Stimulated activated CD4-positive, alpha-beta T cell treated with anti-CD3 and anti-CD28 coated beads, Interleukin-1b, Interleukin-23, amount 100 ng/mL, for 1 hour (primary cell): ENCODE measurements around the gene DDIT3.

Experiments
- DNase-seq, 2 donors: peaks; one replicate each; pipeline ENCODE4 v3.0.0-alpha.2; 2020; ENCODE audit warnings: low read depth in 2 of 2

The DDIT3 gene

GRCh38 chr12:57547288-57548012, 27.1 kb upstream of the DDIT3 start:
- DNase-seq, result no peak

DNA sequence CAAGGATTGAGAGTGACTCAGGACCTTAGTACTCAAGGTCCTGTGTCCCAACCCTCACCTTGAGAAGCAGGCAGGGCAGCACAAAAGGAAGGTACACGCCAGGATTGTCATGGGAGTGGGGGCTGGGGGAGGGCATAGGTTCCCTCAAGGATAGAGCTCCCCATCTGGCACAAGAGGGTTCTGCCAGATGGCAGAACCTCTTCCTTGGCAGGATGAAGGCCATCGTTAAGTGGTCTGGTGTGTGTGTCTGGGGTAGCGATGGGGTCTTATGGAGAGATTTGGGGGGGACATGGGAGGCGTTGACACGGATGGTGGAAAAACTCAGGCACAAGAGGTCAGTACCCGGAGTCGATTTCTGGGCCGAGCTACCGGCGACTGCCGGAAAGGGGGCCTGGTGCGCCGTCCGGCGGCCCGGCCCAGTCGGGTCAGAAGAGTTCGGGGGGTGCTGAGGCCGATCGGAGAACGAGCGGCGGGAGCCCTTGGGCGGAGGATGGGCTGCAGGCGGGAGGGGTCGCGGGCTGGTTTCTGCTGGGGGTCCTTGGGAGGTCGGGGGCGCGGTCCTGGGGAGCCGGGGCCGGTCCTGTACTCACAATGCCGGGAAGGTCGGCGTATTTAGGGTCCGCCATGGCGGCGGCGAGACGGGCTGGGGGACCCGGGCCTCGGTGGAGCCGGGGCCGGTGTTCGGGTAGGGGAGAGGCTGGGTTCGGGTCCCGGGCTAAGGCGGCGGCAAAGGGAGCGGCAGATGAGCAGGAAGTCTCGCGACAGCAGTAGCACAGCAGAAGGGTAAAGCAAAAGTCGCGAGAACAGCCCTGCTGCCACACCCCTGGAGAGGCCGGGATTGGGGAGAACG, 26.3 kb upstream of the DDIT3 start, which contains the start of gene DCTN2:
TSS of gene DCTN2 (minus strand) at position 755 of the 850 bp plus-strand sequence. CDS start at position 626, 129 bp downstream.
- peak; percentile 81 for DNase-seq

DNA sequence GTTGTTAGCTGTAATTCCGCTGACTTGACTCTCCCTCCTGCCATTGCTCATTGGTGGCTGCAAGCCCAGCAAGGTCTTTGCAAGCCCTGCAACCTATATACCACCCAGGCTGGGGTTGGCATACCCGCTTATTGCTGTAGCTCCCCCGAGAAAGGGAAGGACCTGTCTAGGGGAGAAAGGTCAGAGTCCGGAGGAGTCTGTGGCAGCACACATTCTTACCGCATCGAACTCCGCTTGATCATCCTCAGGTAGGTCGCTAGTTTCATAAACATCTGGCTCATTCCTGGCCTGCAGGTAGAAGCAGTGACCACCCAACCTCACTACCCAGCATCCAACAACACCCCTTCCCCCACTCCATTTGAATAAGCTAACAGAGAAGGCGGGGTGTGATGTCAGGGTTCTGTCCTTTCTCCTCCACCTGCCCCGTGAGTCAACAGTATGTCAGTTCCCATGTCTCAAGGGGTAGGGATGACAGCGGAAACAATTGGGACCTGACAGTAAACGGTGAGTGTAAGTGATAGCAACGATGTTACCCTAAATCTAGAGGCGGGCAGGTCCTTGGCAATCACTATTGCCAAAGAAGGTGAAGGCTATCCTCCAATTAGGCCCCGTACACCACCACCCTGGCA, 25.6 kb upstream of the DDIT3 start:
- no peak for DNase-seq

DNA sequence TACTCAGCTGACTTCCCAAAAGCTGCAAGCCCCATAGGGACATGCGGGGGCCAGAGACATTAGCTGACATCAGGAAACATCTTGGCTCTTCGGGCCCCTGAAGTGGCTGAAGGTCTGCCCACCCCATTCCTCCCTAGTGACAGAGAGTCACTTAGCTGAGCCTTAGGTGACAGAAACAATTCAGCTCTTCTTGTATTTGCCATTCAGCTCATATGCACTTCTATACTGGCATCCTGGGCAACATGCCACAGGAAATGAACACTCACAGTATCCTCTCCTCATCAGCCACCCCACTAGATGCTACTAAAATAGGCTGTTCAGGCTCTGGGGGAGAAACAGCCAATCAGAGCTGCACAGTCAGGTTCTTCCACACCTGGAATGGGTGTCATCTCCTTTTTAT, 23.3 kb upstream of the DDIT3 start:
- DNase-seq, result no peak

DNA sequence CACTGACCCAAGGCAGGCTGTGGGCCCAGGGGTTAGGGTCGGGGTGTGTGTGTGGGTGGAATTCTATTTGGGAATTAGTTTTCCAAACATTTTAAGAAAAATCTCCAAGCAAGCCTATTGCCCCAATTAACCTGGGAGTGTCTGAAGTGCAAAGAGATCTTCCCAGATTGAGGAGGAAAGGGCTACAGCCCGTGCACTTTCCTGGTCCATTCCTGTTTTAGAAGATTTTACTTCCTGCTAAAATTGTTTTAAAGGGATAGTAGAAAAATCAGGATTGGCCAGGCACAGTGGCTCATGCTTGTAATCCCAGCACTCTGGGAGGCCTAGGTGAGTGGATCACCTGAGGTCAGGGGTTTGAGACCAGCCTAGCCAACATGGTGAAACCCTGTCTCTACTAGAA, 21.4 kb upstream of the DDIT3 start:
- no peak for DNase-seq

GRCh38 chr12:57541001-57541400, 20.7 kb upstream of the DDIT3 start:
- DNase-seq, result no peak

DNA sequence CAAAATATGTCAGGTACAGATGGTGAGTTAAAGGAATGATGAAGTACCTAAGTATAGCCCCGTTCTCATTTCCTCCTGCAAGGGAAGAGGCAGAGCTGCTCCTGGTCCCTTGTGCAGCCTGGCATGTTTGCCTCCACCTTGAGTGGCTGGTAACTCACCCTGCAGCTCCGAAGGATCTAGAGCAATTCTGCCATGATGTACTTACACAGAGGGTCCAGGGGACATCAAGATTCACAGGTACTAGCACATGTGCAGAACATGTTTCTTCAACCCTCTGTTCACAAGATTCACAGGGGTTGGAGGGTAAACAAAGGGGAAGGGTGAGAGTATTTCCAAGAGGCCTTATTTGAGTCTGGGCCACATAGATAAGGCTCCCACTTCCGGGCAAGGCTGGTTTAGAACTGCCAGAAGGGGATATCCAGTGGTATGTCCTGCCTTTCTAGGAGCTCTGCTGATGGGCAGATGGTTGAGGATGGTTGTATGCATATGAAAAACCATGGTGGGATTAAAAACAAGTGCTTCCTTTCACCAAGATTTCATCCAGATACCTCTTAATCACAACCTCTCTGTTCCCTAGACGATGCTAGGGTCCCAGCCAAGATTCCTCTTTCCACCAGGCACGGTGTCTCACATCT, 18.9 kb upstream of the DDIT3 start:
- DNase-seq, result no peak

- DNase-seq, result no peak
Measured at GRCh38 chr12:57536597-57536942, 16.3 kb upstream of the DDIT3 start.

DNA sequence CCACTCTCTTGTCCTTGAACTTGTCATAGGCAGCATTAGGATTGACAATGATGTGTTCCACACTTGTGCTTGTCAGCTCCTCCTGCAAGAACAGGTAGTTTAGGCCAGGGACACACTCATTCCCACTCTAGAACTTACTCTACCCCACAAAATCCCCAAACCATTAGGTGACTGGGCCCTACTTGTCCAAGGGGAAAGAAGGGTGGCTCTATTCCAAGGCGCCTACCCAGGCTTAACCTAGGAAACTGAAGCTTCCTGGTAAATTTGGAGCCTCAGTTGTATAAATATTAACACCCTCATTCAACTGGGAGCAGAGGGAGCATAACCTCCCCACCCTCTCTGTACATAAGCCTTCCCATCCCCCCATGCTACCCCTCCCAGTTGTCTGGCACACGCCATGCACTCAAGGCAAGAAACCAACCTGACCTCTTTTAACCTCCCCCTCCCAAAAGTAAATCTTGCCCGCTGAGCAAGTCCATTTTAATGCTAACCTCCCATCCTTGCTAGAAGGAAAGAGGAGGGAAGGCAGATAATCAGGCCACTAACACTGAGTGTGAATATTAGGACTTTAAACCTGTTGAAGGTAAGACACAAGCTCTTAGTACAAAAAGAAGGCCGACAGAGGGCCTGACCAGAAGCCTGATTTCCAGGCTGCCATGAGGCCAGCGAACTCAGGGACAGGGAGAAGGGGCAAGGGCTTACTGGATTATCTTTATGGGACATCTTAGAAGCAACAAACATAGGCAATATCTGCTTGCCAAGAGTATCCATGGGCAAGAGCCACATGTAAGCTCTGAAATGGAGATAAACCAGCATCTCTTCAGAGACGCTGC, 15.7 kb upstream of the DDIT3 start:
- DNase-seq, result no peak

DNA sequence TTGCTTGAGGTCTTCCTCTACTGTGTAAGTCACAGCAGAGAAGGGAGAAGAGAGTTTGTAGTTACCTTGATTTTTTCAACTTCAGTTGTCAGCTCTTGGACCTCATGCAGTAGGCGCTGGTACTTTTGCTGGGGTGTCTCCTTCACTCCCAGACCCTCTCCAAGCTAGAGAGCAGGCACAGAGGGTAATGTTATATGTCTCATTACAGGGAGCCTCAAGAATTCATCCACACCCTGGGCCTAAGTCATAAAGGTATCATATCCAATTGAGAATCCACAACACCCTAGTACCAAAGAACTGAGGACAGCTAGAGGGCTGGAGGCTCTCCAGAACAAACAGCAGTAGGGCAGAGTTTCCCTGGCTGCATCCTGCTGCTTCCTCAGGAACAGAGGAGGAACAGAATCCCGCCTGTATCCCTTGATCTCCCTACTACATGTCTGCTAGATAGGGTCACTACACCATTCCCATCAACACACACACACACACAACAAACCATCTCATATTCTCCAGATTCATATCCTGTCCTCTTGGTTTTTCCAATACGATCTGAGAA, 14.8 kb upstream of the DDIT3 start:
- no peak for DNase-seq

DNA sequence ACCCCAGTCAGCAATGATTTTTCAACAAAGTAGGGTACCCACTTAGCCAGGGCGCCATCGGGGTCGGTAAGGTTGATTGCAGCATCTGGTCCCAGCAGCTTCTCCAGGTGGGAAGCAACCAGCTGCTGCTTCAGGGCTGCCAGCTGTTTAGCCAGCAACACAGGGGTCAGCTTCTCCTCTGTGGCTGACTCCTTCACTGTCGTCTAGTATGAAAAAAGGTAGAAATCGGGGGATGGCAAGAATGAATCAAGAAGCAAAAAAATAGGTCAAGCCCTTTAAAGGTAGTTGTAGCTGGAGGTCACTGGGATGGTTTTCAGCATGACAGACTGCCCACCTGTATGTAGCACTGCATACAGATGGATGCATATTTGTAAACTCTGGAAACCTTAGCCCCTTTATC, 13.9 kb upstream of the DDIT3 start:
- no peak for DNase-seq

- no peak for DNase-seq
Measured at GRCh38 chr12:57533108-57533507, 12.8 kb upstream of the DDIT3 start.

GRCh38 chr12:57531836-57532235, 11.5 kb upstream of the DDIT3 start:
- DNase-seq, result no peak

DNA sequence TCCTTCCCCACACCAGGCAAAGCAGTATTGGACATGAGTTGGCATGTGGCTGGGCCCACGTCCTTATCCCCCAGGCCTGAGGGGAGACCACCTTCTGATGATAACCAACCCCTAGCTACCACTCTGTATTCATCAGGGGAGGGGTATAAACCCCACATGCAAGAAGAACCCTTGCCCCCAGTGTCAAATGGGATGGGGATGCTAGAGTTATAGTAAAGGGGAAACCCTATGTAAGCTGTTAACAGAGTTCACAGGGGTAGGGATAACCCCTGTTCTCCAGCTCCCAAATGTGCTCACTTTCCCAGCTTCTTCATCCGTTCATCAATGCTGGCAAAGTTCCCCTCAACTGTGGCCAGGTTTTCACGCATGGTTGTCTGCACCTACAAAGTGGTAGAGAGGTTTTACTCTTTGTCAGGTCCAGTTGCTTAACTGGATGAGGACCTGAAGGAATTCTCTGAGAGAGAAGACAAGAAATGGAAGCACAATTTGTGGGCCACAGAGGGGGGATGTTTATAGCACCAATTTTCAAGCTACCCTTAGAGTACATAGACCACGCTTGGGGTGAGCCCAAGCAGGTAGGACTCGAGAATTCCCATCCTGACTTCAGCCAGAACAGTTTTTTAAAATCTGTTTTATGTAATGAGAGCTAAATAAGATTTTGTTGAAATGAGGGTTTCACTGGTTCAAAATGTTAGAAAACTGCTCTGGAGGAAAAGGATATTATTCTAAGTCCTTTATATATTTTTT, 10.3 kb upstream of the DDIT3 start:
- DNase-seq, result no peak

DNA sequence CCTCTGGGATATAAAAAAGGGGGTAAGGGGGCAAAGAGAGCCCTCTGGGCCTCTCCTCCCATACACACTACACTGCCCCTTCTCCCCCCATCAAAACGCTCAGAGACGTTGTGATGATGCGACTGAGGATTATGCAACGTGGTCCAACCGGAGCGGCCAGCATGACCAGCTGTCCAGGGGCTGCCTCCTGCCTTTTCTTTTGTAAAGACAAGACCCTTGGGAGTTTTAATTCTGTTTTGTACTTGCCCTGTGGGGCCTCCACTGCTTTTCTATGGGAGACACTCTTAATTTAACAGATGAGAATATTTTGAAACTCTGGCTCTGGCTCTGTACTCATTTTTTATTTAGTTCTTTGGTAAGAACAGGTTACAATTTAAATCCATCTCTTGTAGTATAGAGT, 9.5 kb upstream of the DDIT3 start:
- DNase-seq, result no peak

DNA sequence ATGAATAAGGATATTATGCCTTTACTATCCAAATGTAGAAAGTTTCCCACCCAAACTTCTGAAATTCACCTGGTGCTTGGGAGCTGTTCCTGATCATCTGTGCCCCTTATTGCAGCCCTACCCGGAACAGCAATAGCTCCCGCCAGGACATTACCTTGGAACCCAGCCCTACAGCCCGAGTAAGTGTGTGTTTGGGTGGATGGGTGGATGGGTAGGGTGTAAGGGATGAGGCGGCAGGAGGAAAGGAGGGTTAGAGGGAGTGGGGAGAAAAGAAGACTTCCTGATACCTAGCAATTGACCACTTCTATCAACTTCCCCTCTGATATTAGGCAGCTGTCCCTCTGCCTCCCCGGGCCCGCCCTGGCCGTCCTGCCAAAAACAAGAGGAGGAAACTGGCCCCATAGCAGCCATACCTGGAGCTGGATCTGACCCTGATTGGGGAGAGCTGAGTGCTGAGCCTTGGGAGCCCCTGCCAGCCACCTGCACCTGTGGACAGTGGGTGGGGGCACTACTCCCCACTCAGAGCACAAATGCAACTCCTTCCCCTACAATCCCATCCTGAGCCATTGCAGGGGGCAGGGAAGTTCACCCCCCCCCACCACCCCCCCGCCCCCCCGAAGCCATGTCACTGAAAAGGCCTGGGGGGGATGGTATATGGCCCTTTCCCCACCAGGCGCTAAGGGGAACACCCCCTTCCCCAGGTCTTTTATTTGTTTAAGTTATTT, 8.7 kb upstream of the DDIT3 start:
- DNase-seq, result no peak

DNA sequence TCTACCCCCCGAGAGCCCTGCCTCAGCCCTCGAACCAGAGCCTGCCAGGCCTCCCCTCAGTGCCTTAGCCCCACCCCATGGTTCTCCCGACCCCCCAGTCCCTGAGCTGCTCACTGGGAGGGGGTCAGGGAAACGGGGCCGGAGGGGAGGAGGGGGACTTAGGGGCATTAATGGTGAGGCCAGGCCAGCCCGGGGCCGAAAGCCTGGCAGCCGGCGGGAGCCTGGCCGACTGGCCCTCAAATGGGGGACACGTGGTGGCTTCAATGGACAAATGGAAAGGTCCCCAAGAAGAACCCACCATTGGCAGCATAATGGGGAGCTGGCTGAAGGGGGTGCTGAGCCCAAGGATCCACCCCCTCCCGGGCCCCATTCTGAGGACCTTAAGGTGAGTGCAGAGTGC, 7.9 kb upstream of the DDIT3 start:
- no peak for DNase-seq

DNA sequence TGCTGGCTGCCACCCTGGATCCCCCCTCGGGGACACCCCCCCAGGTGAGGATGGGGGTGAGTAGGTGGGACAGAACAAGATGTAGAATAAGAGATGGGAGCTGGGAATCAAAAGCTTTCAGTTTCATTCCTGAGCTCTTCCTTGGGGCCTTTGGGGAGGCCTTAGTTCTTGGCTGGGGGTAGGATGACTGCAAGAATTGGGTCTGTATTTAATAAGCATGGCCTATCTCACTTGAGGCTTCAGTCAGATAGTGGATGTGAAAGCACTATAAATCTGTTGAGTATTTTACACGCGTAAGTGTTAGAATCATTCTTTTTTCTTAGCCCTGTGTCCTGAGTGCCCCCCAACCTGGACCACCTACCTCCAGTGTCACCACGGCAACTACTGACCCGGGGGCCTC, 6.9 kb upstream of the DDIT3 start:
- no peak for DNase-seq

DNA sequence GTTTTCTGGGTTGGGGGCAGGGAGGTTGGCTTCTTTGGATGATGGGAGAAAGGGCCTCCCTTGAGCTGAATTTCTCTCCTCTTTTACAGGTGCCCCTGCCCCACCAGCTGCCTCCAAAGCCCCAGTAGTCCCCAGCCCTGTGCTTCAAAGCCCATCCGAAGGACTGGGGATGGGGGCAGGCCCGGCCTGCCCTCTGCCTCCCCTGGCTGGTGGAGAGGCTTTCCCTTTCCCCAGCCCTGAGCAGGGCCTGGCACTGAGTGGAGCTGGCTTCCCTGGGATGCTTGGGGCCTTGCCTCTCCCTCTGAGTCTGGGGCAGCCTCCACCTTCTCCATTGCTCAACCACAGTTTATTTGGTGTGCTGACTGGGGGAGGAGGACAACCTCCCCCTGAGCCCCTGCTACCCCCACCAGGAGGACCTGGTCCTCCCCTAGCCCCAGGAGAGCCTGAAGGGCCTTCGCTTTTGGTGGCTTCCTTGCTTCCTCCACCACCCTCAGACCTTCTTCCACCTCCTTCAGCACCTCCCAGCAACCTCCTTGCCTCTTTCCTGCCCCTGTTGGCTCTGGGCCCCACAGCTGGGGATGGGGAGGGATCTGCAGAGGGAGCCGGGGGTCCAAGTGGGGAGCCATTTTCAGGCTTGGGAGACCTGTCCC, 6.3 kb upstream of the DDIT3 start:
- no peak for DNase-seq
